ENCODE results near the gene KRTAP10-9. TPM values are rescaled to one million over a fixed set of nuclear protein-coding genes. Genes with fewer than 3 reads are reported as not detected.

The KRTAP10-9 gene
- total and polyA plus RNA-seq, 2 of the 8 experiments (the other 6 are each of a cell fraction or from before 2014, with no cell fraction given), result not detected

Other genes starting within 250 kb of the KRTAP10-9 start
- 5.4 and 5.9 TPM in 2 replicates for gene LRRC3, start 171.6 kb upstream of the KRTAP10-9 start, total RNA-seq (2021; fragmentation: NEBNext Ultra II Directional; extraction: Animal tissue kit (Norgen Biotek cat#: 25700))
- 3.1 and 4.7 TPM in 2 replicates for gene LRRC3, start 171.6 kb upstream of the KRTAP10-9 start, polyA plus RNA-seq (2011; rRNA removed)
- not detected in 2 replicates for gene KRTAP10-1, start 86.9 kb upstream of the KRTAP10-9 start, total RNA-seq (2021; fragmentation: NEBNext Ultra II Directional; extraction: Animal tissue kit (Norgen Biotek cat#: 25700))
- gene KRTAP10-1, start 86.9 kb upstream of the KRTAP10-9 start, polyA plus RNA-seq (2011; rRNA removed), result 0.08 TPM in 1 of 2 replicates, not detected in the other
- not detected in 2 replicates for gene KRTAP10-2, start 75.6 kb upstream of the KRTAP10-9 start, total RNA-seq (2021; fragmentation: NEBNext Ultra II Directional; extraction: Animal tissue kit (Norgen Biotek cat#: 25700))
- gene KRTAP10-2, start 75.6 kb upstream of the KRTAP10-9 start, polyA plus RNA-seq (2011; rRNA removed), result 0.06 and 0.11 TPM in 2 replicates
- gene KRTAP10-3, start 68.3 kb upstream of the KRTAP10-9 start, total RNA-seq (2021; fragmentation: NEBNext Ultra II Directional; extraction: Animal tissue kit (Norgen Biotek cat#: 25700)), result not detected in 2 replicates
- gene KRTAP10-3, start 68.3 kb upstream of the KRTAP10-9 start, polyA plus RNA-seq (2011; rRNA removed), result 0.16 TPM in 1 of 2 replicates, not detected in the other
- gene KRTAP10-4, start 53.4 kb upstream of the KRTAP10-9 start, total RNA-seq (2021; fragmentation: NEBNext Ultra II Directional; extraction: Animal tissue kit (Norgen Biotek cat#: 25700)), result not detected in 2 replicates
- not detected in 2 replicates for gene KRTAP10-4, start 53.4 kb upstream of the KRTAP10-9 start, polyA plus RNA-seq (2011; rRNA removed)
- gene KRTAP10-5, start 46.5 kb upstream of the KRTAP10-9 start, total RNA-seq (2021; fragmentation: NEBNext Ultra II Directional; extraction: Animal tissue kit (Norgen Biotek cat#: 25700)), result not detected in 2 replicates
- gene KRTAP10-5, start 46.5 kb upstream of the KRTAP10-9 start, polyA plus RNA-seq (2011; rRNA removed), result 0.08 and 0.09 TPM in 2 replicates
- not detected in 2 replicates for gene KRTAP10-6, start 34.6 kb upstream of the KRTAP10-9 start, total RNA-seq (2021; fragmentation: NEBNext Ultra II Directional; extraction: Animal tissue kit (Norgen Biotek cat#: 25700))
- gene KRTAP10-6, start 34.6 kb upstream of the KRTAP10-9 start, polyA plus RNA-seq (2011; rRNA removed), result 0.12 and 0.33 TPM in 2 replicates
- not detected in 2 replicates for gene KRTAP10-7, start 26.5 kb upstream of the KRTAP10-9 start, total RNA-seq (2021; fragmentation: NEBNext Ultra II Directional; extraction: Animal tissue kit (Norgen Biotek cat#: 25700))
- gene KRTAP10-7, start 26.5 kb upstream of the KRTAP10-9 start, polyA plus RNA-seq (2011; rRNA removed), result not detected in 2 replicates
- not detected in 2 replicates for gene KRTAP10-8, start 15.0 kb upstream of the KRTAP10-9 start, total RNA-seq (2021; fragmentation: NEBNext Ultra II Directional; extraction: Animal tissue kit (Norgen Biotek cat#: 25700))
- gene KRTAP10-8, start 15.0 kb upstream of the KRTAP10-9 start, polyA plus RNA-seq (2011; rRNA removed), result not detected in 2 replicates
- gene KRTAP10-10, start 10.3 kb downstream of the KRTAP10-9 start, total RNA-seq (2021; fragmentation: NEBNext Ultra II Directional; extraction: Animal tissue kit (Norgen Biotek cat#: 25700)), result not detected in 2 replicates
- not detected in 2 replicates for gene KRTAP10-10, start 10.3 kb downstream of the KRTAP10-9 start, polyA plus RNA-seq (2011; rRNA removed)
- not detected in 2 replicates for gene KRTAP10-11, start 19.3 kb downstream of the KRTAP10-9 start, total RNA-seq (2021; fragmentation: NEBNext Ultra II Directional; extraction: Animal tissue kit (Norgen Biotek cat#: 25700))
- gene KRTAP10-11, start 19.3 kb downstream of the KRTAP10-9 start, polyA plus RNA-seq (2011; rRNA removed), result not detected in 2 replicates
- not detected in 2 replicates for gene KRTAP12-4, start 27.6 kb downstream of the KRTAP10-9 start, total RNA-seq (2021; fragmentation: NEBNext Ultra II Directional; extraction: Animal tissue kit (Norgen Biotek cat#: 25700))
- gene KRTAP12-4, start 27.6 kb downstream of the KRTAP10-9 start, polyA plus RNA-seq (2011; rRNA removed), result 0.75 TPM in 1 of 2 replicates, not detected in the other
- gene KRTAP12-3, start 30.8 kb downstream of the KRTAP10-9 start, total RNA-seq (2021; fragmentation: NEBNext Ultra II Directional; extraction: Animal tissue kit (Norgen Biotek cat#: 25700)), result not detected in 2 replicates
- gene KRTAP12-3, start 30.8 kb downstream of the KRTAP10-9 start, polyA plus RNA-seq (2011; rRNA removed), result not detected in 2 replicates
- not detected in 2 replicates for gene KRTAP12-2, start 39.8 kb downstream of the KRTAP10-9 start, total RNA-seq (2021; fragmentation: NEBNext Ultra II Directional; extraction: Animal tissue kit (Norgen Biotek cat#: 25700))
- 0.46 and 0.50 TPM in 2 replicates for gene KRTAP12-2, start 39.8 kb downstream of the KRTAP10-9 start, polyA plus RNA-seq (2011; rRNA removed)
- gene KRTAP12-1, start 55.1 kb downstream of the KRTAP10-9 start, total RNA-seq (2021; fragmentation: NEBNext Ultra II Directional; extraction: Animal tissue kit (Norgen Biotek cat#: 25700)), result 0.73 TPM in 1 of 2 replicates, not detected in the other
- gene KRTAP12-1, start 55.1 kb downstream of the KRTAP10-9 start, polyA plus RNA-seq (2011; rRNA removed), result 0.17 and 0.50 TPM in 2 replicates
- gene KRTAP10-12, start 70.1 kb downstream of the KRTAP10-9 start, total RNA-seq (2021; fragmentation: NEBNext Ultra II Directional; extraction: Animal tissue kit (Norgen Biotek cat#: 25700)), result not detected in 2 replicates
- gene KRTAP10-12, start 70.1 kb downstream of the KRTAP10-9 start, polyA plus RNA-seq (2011; rRNA removed), result not detected in 2 replicates
- gene TSPEAR, start 84.5 kb downstream of the KRTAP10-9 start, total RNA-seq (2021; fragmentation: NEBNext Ultra II Directional; extraction: Animal tissue kit (Norgen Biotek cat#: 25700)), result 0.58 and 1.1 TPM in 2 replicates
- 0.89 and 1.5 TPM in 2 replicates for gene TSPEAR, start 84.5 kb downstream of the KRTAP10-9 start, polyA plus RNA-seq (2011; rRNA removed)
- 93.0 and 101 TPM in 2 replicates for gene UBE2G2, start 174.7 kb downstream of the KRTAP10-9 start, total RNA-seq (2021; fragmentation: NEBNext Ultra II Directional; extraction: Animal tissue kit (Norgen Biotek cat#: 25700))
- gene UBE2G2, start 174.7 kb downstream of the KRTAP10-9 start, polyA plus RNA-seq (2011; rRNA removed), result 96.3 and 145 TPM in 2 replicates
- gene SUMO3, start 191.0 kb downstream of the KRTAP10-9 start, total RNA-seq (2021; fragmentation: NEBNext Ultra II Directional; extraction: Animal tissue kit (Norgen Biotek cat#: 25700)), result 95.0 and 96.8 TPM in 2 replicates
- gene SUMO3, start 191.0 kb downstream of the KRTAP10-9 start, polyA plus RNA-seq (2011; rRNA removed), result 97.8 and 101 TPM in 2 replicates
- gene PTTG1IP, start 246.6 kb downstream of the KRTAP10-9 start, total RNA-seq (2021; fragmentation: NEBNext Ultra II Directional; extraction: Animal tissue kit (Norgen Biotek cat#: 25700)), result 124 and 130 TPM in 2 replicates
- 88.9 and 90.8 TPM in 2 replicates for gene PTTG1IP, start 246.6 kb downstream of the KRTAP10-9 start, polyA plus RNA-seq (2011; rRNA removed)

Data from H1 (cell line).